WTC11 (cell line): ENCODE data around the gene MYO7B.

Source experiments
- ATF1 ChIP-seq: sonication (generic); formaldehyde crosslinking; IDR thresholded peaks from 2 replicates; pipeline ENCODE4 v1.8.1; 2023; ENCODE audit warnings: mild to moderate bottlenecking, moderate library complexity, missing genetic modification reagents
- CREB1 ChIP-seq: sonication (generic); formaldehyde crosslinking; IDR thresholded peaks from 2 replicates; pipeline ENCODE4 v1.8.0; 2023; ENCODE audit warnings: mild to moderate bottlenecking, missing genetic modification reagents
- ESRRA ChIP-seq: sonication (generic); formaldehyde crosslinking; IDR thresholded peaks from 2 replicates; pipeline ENCODE4 v1.8.1; 2022; ENCODE audit warnings: mild to moderate bottlenecking, missing genetic modification reagents, borderline replicate concordance
- FOXP1 ChIP-seq: sonication (generic); formaldehyde crosslinking; IDR thresholded peaks from 2 replicates; pipeline ENCODE4 v1.8.0; 2022; ENCODE audit warnings: missing genetic modification reagents, mild to moderate bottlenecking, moderate library complexity, borderline replicate concordance
- GABPB1 ChIP-seq: sonication (generic); formaldehyde crosslinking; IDR thresholded peaks from 2 replicates; pipeline ENCODE4 v1.8.1; 2023; ENCODE audit warnings: mild to moderate bottlenecking, missing genetic modification reagents
- IRF2 ChIP-seq: sonication (generic); formaldehyde crosslinking; IDR thresholded peaks from 2 replicates; pipeline ENCODE4 v1.8.0; 2022; ENCODE audit warnings: low read depth, missing genetic modification reagents, borderline replicate concordance
- JAZF1 ChIP-seq: fragments of 250-450 bp; sonication (Bioruptor Pico); IDR thresholded peaks from 2 replicates; pipeline ENCODE4 v1.9.0; 2021; ENCODE audit warnings: moderate library complexity, mild to moderate bottlenecking, inconsistent platforms
- SMAD4 ChIP-seq: sonication (generic); formaldehyde crosslinking; IDR thresholded peaks from 2 replicates; pipeline ENCODE4 v1.8.0; 2022; ENCODE audit warnings: mild to moderate bottlenecking, missing genetic modification reagents
- ZBTB21 ChIP-seq: sonication (generic); formaldehyde crosslinking; IDR thresholded peaks from 2 replicates; pipeline ENCODE4 v1.8.1; 2023; ENCODE audit warnings: mild to moderate bottlenecking, missing genetic modification reagents, borderline replicate concordance
- ZNF263 ChIP-seq: sonication (generic); formaldehyde crosslinking; IDR thresholded peaks from 2 replicates; pipeline ENCODE4 v1.8.1; 2022; ENCODE audit warnings: low read depth, mild to moderate bottlenecking, moderate library complexity, missing genetic modification reagents
- TF ChIP-seq, protein P1 (sequence below): fragments of 200-600 bp; IDR thresholded peaks from 2 replicates; pipeline ENCODE4 v1.8.0; 2022; ENCODE audit warnings: antibody characterized with exemption
- TF ChIP-seq, protein P2 (sequence below): sonication (generic); formaldehyde crosslinking; IDR thresholded peaks from 2 replicates; pipeline ENCODE4 v1.8.1; 2023; ENCODE audit warnings: mild to moderate bottlenecking, missing genetic modification reagents
- TF ChIP-seq, protein P3 (sequence below): sonication (generic); formaldehyde crosslinking; IDR thresholded peaks from 2 replicates; pipeline ENCODE4 v1.8.0; 2022; ENCODE audit warnings: mild to moderate bottlenecking, missing genetic modification reagents

DNA sequence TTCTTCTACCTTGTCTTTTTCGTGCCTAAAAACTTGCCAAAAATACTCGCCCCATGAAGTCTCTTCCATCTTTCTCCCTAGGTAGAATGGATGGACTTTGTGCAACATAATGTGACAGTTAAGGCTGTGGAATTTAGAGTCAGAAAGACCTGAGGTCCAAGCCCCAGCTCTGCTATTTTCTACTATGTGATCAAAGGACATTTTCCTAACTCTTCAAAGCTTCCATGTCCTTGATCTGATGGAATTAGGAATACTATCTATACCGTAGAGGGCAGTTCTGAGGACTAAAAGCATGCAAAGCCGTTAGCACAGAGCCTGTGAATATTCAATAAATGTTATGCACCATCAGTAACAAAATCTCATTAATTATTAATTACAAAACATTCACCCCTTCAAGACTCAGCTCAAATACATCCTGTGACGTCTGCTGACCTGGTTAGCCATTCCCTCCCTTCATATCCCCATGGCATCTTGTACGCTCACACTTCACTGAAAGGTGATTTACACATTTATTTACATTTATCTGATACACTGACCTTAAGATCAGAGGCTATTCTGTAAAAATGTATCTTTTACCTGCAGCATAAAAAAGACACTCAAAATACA lies 24.3 kb upstream of the MYO7B start:
- TF ChIP-seq, protein P1, sequence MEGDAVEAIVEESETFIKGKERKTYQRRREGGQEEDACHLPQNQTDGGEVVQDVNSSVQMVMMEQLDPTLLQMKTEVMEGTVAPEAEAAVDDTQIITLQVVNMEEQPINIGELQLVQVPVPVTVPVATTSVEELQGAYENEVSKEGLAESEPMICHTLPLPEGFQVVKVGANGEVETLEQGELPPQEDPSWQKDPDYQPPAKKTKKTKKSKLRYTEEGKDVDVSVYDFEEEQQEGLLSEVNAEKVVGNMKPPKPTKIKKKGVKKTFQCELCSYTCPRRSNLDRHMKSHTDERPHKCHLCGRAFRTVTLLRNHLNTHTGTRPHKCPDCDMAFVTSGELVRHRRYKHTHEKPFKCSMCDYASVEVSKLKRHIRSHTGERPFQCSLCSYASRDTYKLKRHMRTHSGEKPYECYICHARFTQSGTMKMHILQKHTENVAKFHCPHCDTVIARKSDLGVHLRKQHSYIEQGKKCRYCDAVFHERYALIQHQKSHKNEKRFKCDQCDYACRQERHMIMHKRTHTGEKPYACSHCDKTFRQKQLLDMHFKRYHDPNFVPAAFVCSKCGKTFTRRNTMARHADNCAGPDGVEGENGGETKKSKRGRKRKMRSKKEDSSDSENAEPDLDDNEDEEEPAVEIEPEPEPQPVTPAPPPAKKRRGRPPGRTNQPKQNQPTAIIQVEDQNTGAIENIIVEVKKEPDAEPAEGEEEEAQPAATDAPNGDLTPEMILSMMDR = no peak
- TF ChIP-seq ESRRA (CRISPR knock-in tag) = no peak
- TF ChIP-seq ATF1 = no peak
- TF ChIP-seq, protein P2, sequence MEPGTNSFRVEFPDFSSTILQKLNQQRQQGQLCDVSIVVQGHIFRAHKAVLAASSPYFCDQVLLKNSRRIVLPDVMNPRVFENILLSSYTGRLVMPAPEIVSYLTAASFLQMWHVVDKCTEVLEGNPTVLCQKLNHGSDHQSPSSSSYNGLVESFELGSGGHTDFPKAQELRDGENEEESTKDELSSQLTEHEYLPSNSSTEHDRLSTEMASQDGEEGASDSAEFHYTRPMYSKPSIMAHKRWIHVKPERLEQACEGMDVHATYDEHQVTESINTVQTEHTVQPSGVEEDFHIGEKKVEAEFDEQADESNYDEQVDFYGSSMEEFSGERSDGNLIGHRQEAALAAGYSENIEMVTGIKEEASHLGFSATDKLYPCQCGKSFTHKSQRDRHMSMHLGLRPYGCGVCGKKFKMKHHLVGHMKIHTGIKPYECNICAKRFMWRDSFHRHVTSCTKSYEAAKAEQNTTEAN (CRISPR knock-in tag) = no peak
- TF ChIP-seq FOXP1 (CRISPR knock-in tag) = no peak
- no peak for TF ChIP-seq ZNF263
- no peak for TF ChIP-seq SMAD4
- no peak for TF ChIP-seq CREB1 (CRISPR knock-in tag)
- TF ChIP-seq ZBTB21 = no peak
- TF ChIP-seq, protein P3, sequence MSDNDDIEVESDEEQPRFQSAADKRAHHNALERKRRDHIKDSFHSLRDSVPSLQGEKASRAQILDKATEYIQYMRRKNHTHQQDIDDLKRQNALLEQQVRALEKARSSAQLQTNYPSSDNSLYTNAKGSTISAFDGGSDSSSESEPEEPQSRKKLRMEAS (CRISPR knock-in tag) = no peak
- TF ChIP-seq JAZF1 (CRISPR knock-in tag) = no peak
- TF ChIP-seq GABPB1 (CRISPR knock-in tag) = no peak
- TF ChIP-seq IRF2 (CRISPR knock-in tag) = no peak
